Neural cell (in vitro differentiated cells): Measurements from ENCODE around the gene KRT35.

Source experiments
- POLR2AphosphoS5 ChIP-seq: IDR thresholded peaks from 2 replicates; pipeline ENCODE4 v1.6.1; 2012
- TF ChIP-seq, protein P1 (sequence below): fragments of 450-650 bp; IDR thresholded peaks from 2 replicates; pipeline ENCODE4 v1.5.1; 2014; ENCODE audit warnings: antibody characterized with exemption, mild to moderate bottlenecking, moderate library complexity; ENCODE audit not compliant: poor library complexity, severe bottlenecking

DNA sequence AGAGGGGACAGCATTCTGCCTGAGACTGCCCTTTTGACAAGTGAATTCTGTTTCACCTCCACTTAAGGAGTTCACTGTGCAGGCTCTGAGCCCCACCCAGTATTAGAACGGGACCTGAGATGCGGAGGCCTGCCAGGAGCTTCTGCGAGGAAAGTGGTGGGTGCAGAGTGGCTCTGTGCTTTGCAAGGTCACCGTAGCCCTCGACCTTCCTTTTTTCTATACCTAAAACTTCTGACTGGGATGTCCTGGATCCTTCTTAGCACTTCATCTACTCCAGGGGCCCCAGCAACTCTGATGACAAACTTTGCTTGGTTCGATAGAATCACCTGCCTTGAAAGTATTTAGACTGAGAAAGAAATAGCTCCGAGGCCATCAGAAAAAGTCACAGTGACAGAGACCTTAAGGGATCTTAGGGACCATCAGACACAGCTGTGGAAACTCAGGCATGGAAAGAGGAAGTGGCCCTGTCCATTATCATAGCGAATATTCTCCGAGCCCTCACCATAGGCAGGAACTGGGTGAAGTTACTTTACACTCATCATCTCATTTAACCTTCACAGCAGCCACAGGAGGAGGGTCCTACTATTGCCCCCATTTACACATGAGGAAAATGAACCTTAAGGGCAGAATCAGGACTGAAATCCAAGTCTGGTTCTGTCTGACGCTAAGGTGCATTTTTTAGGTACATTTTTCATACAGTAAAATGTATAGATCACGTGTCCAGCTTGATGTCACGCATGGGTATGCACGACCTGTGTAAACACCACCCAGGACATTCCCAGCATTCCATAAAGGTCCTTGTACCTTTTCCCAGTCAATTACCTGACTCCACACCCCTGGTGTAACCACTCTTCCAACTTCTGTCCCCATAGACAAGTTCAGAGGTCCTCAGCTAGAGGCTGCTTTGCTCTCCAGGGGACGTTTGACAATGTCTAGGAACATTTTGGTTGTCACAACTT, 25.1 kb upstream of the KRT35 start:
- TF ChIP-seq, protein P1, sequence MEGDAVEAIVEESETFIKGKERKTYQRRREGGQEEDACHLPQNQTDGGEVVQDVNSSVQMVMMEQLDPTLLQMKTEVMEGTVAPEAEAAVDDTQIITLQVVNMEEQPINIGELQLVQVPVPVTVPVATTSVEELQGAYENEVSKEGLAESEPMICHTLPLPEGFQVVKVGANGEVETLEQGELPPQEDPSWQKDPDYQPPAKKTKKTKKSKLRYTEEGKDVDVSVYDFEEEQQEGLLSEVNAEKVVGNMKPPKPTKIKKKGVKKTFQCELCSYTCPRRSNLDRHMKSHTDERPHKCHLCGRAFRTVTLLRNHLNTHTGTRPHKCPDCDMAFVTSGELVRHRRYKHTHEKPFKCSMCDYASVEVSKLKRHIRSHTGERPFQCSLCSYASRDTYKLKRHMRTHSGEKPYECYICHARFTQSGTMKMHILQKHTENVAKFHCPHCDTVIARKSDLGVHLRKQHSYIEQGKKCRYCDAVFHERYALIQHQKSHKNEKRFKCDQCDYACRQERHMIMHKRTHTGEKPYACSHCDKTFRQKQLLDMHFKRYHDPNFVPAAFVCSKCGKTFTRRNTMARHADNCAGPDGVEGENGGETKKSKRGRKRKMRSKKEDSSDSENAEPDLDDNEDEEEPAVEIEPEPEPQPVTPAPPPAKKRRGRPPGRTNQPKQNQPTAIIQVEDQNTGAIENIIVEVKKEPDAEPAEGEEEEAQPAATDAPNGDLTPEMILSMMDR: no peak
- TF ChIP-seq POLR2AphosphoS5: no peak
